Smooth muscle cell (in vitro differentiated cells): ENCODE measurements around the gene SKAP1. TPM values are rescaled to one million over a fixed set of nuclear protein-coding genes. Genes with fewer than 3 reads are reported as not detected.

Source experiments
- DNase-seq: peaks from one replicate; lab custom pipeline; 2025; ENCODE audit not compliant: unreplicated experiment; lab: John Stamatoyannopoulos, UW
- H2AFZ ChIP-seq: fragments of 200-600 bp; sonication (generic); 2 replicates; pipeline ENCODE4 v1.6.0; 2016; ENCODE audit warnings: antibody characterized with exemption, low read depth, mild to moderate bottlenecking
- H3F3A ChIP-seq: fragments of 200-600 bp; sonication (generic); 2 replicates; pipeline ENCODE4 v1.6.0; 2017; ENCODE audit warnings: antibody characterized with exemption, low read depth
- H3K27ac ChIP-seq: fragments of 200-600 bp; sonication (generic); 2 replicates; pipeline ENCODE4 v1.5.1; 2016; ENCODE audit warnings: low read depth, mild to moderate bottlenecking
- H3K27me3 ChIP-seq: fragments of 200-600 bp; sonication (generic); 2 replicates; pipeline ENCODE4 v1.6.1; 2016; ENCODE audit warnings: low read depth, mild to moderate bottlenecking
- H3K36me3 ChIP-seq: fragments of 200-600 bp; sonication (generic); 2 replicates; pipeline ENCODE4 v1.5.1; 2016; ENCODE audit warnings: low read depth
- H3K4me1 ChIP-seq: fragments of 200-600 bp; sonication (generic); 2 replicates; pipeline ENCODE4 v1.5.1; 2016; ENCODE audit warnings: low read depth
- H3K4me2 ChIP-seq: fragments of 200-600 bp; sonication (generic); 2 replicates; pipeline ENCODE4 v1.6.0; 2016; ENCODE audit warnings: mild to moderate bottlenecking
- H3K4me3 ChIP-seq: fragments of 200-600 bp; sonication (generic); 2 replicates; pipeline ENCODE4 v1.5.1; 2016; ENCODE audit warnings: mild to moderate bottlenecking
- H3K79me2 ChIP-seq: fragments of 200-600 bp; sonication (generic); 2 replicates; pipeline ENCODE4 v1.6.0; 2016; ENCODE audit warnings: low read depth, mild to moderate bottlenecking
- H3K9ac ChIP-seq: fragments of 200-600 bp; sonication (generic); 2 replicates; pipeline ENCODE4 v1.6.0; 2016; ENCODE audit warnings: low read depth
- H3K9me3 ChIP-seq: fragments of 200-600 bp; sonication (generic); replicated peaks from 2 replicates; pipeline ENCODE4 v1.5.1; 2016; ENCODE audit warnings: low read depth
- H4K20me1 ChIP-seq: fragments of 200-600 bp; sonication (generic); 2 replicates; pipeline ENCODE4 v1.6.0; 2016; ENCODE audit warnings: low read depth
- WGBS: methylation state at CpG from one replicate; pipeline ENCODE4 v1.1.7; 2016; ENCODE audit warnings: low lambda C conversion rate; 5-methylcytosine and 5-hydroxymethylcytosine counted together
- polyA plus RNA-seq: library from polyadenylated mRNA; unstranded; fragments of >200 nt; fragmentation: Nextera tagmentation; extraction: Ambion mirVana; gene quantifications from 2 replicates; pipeline ENCODE4 v1.2.1, GENCODE V29; 2016
- total RNA-seq: library from RNA; depleted of rRNA; stranded (reverse); fragments of >200 nt; gene quantifications from 2 replicates; pipeline ENCODE4 v1.2.3, GENCODE V29; 2014
- TF ChIP-seq, protein P1 (sequence below): fragments of 200-600 bp; sonication (generic); IDR thresholded peaks from 2 replicates; pipeline ENCODE4 v1.5.1; 2017; ENCODE audit warnings: borderline replicate concordance, mild to moderate bottlenecking, antibody characterized with exemption; ENCODE audit not compliant: insufficient read depth, poor library complexity, severe bottlenecking

Gene SKAP1
- total and polyA plus RNA-seq, 2 experiments from 2014 or later, result not detected

DNA sequence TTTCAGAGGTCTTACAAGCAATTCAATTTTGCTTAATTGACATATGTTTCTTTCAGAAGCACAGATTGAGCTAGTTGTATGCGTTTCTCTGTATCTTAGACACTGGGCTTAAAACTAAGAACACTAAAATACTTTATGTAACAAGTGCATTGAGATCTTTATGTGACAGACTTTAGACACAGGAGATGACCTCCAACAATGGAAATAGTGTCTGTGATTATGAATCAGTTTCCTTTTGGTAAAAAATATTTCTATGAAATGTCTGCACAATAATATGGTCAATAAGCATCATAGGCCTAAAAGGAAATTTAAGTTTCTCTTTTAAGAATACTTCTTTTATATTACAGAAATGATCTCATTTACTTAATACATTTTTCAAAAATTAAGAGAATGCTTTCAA, 153.2 kb downstream of the SKAP1 start:
- Histone ChIP-seq H3F3A (no peaks in the 10 kb centered on the region), H3K27ac (no peak overlapping the region), H4K20me1 (no peaks in the 10 kb centered on the region), H3K4me1 (no peaks in the 10 kb centered on the region), H3K4me2 (no peak overlapping the region), H2AFZ (no peak overlapping the region), H3K36me3 (no peaks in the 10 kb centered on the region), H3K4me3 (no peak overlapping the region), H3K27me3 (peaks cover 36% of the 10 kb centered on the region), H3K79me2 (no peaks in the 10 kb centered on the region), H3K9ac (no peak overlapping the region), H3K9me3 (no peaks in the 10 kb centered on the region)
- 93% methylated on average over 1 of the region's 1 CpG for whole genome bisulfite sequencing
- TF ChIP-seq, protein P1, sequence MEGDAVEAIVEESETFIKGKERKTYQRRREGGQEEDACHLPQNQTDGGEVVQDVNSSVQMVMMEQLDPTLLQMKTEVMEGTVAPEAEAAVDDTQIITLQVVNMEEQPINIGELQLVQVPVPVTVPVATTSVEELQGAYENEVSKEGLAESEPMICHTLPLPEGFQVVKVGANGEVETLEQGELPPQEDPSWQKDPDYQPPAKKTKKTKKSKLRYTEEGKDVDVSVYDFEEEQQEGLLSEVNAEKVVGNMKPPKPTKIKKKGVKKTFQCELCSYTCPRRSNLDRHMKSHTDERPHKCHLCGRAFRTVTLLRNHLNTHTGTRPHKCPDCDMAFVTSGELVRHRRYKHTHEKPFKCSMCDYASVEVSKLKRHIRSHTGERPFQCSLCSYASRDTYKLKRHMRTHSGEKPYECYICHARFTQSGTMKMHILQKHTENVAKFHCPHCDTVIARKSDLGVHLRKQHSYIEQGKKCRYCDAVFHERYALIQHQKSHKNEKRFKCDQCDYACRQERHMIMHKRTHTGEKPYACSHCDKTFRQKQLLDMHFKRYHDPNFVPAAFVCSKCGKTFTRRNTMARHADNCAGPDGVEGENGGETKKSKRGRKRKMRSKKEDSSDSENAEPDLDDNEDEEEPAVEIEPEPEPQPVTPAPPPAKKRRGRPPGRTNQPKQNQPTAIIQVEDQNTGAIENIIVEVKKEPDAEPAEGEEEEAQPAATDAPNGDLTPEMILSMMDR, result no peak
- no peak for DNase-seq

DNA sequence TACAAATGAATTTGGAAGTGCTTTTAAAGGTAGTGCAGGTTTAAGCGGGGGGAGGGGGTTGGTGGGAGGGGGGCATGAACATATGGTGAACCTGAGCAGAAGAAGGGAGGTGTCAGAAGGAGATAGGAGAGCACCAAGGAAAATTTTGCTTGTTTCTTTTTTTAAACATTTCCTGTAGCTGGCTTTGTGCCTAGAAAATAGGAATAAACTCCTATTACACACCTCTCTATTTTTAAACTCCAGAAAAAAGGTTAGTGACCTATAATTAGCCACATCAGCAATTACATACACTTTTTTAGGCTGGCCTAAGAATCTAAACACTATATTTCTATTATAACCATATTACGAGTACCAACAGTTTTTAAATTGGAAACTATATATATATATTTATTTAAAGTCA, 159.1 kb downstream of the SKAP1 start:
- no peak for DNase-seq
- H3K4me2 ChIP-seq, result no peak overlapping the region
- H3K27me3 ChIP-seq, result peaks cover 41% of the 10 kb centered on the region
- no peak overlapping the region for H3K27ac ChIP-seq
- H3K9ac ChIP-seq, result no peak overlapping the region
- TF ChIP-seq, protein P1, result no peak
- H4K20me1 ChIP-seq, result no peaks in the 10 kb centered on the region
- H3K4me1 ChIP-seq, result no peaks in the 10 kb centered on the region
- 88% methylated on average over 2 of the region's 2 CpGs for WGBS
- no peak overlapping the region for H3K4me3 ChIP-seq
- no peaks in the 10 kb centered on the region for H3F3A ChIP-seq
- no peaks in the 10 kb centered on the region for H3K9me3 ChIP-seq
- H3K79me2 ChIP-seq, result no peaks in the 10 kb centered on the region
- H2AFZ ChIP-seq, result no peak overlapping the region
- no peaks in the 10 kb centered on the region for H3K36me3 ChIP-seq

DNA sequence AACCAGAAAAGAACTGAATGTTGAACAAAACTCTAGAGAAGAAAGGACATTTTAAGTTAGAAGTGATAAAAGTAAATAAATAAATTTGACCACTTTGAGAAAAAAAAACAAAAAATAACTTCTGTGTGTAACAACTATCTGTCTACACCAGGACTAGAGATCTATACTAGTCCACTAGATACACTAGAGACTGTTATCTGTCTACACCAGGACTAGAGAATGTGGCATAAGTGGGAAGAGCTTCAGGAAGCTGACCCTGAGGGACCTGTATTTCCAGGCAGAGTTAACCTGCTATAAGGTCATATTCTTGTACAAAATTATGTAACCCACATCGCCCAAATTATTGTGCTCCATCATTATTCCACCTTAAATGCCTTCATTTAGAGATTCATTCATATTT, 160.8 kb downstream of the SKAP1 start:
- WGBS, result 92% methylated on average over 1 of the region's 1 CpG
- H3K27me3 ChIP-seq, result peaks cover 29% of the 10 kb centered on the region

DNA sequence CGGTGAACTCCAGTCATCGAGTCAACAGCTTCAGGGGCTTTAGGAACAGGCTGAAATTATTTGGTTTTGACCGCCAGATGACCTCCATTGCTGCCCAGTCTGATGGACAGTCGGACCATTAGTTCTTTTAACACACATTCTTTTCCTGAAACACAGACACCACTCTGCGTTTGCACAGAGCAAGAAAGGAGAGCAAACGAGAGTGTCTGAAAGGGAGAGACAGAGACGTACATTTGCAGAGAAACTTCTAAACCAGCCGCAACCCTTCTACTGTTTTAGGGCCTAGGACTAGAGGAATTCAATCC, 166.3 kb downstream of the SKAP1 start:
- H3K27ac ChIP-seq, result no peak overlapping the region
- H3K4me1 ChIP-seq, result no peaks in the 10 kb centered on the region
- no peak overlapping the region for H3K4me3 ChIP-seq
- TF ChIP-seq, protein P1, result no peak
- no peaks in the 10 kb centered on the region for H3K79me2 ChIP-seq
- no peak overlapping the region for H2AFZ ChIP-seq
- DNase-seq, result no peak
- no peaks in the 10 kb centered on the region for H4K20me1 ChIP-seq
- no peaks in the 10 kb centered on the region for H3K9me3 ChIP-seq
- no peak overlapping the region for H3K4me2 ChIP-seq
- 85% methylated on average over 8 of the region's 8 CpGs for WGBS
- no peak overlapping the region for H3K9ac ChIP-seq
- no peaks in the 10 kb centered on the region for H3F3A ChIP-seq
- H3K27me3 ChIP-seq, result peaks cover 25% of the 10 kb centered on the region
- no peaks in the 10 kb centered on the region for H3K36me3 ChIP-seq

More for the DNA sequence above, 160.8 kb downstream of the SKAP1 start:
- DNase-seq, result no peak
- H3K79me2 ChIP-seq, result no peaks in the 10 kb centered on the region
- TF ChIP-seq, protein P1, result no peak
- H3K36me3 ChIP-seq, result no peaks in the 10 kb centered on the region
- H2AFZ ChIP-seq, result no peak overlapping the region
- no peaks in the 10 kb centered on the region for H4K20me1 ChIP-seq
- no peak overlapping the region for H3K4me3 ChIP-seq
- H3K27ac ChIP-seq, result no peak overlapping the region
- H3K4me2 ChIP-seq, result no peak overlapping the region
- H3K9me3 ChIP-seq, result no peaks in the 10 kb centered on the region
- H3K4me1 ChIP-seq, result no peaks in the 10 kb centered on the region
- no peaks in the 10 kb centered on the region for H3F3A ChIP-seq
- H3K9ac ChIP-seq, result no peak overlapping the region
